Stomach (tissue), 4 donors: Measurements from ENCODE around the gene SRPRB.

Experiments
- POLR2A ChIP-seq, 4 donors: fragments of 450-650 bp; IDR thresholded peaks; one replicate each; pipeline ENCODE4 v1.6.1; 2016; ENCODE audit warnings: antibody characterized with exemption in 4 of 4, control low read depth in 2 of 4, mild to moderate bottlenecking in 1 of 4, moderate library complexity in 1 of 4
- POLR2AphosphoS5 ChIP-seq, 3 donors: sonication (generic); formaldehyde crosslinking; IDR thresholded peaks; one replicate each; pipeline ENCODE4 v1.6.1; 2016; ENCODE audit warnings: antibody characterized with exemption in 3 of 3
- TF ChIP-seq, protein P1 (sequence below), 7 experiments: fragments of 450-650 bp in 4 of 7; fragments of 200-600 bp in 3 of 7; sonication (generic) in 3 of 7; IDR thresholded peaks; one replicate each; pipeline ENCODE4 v1.5.1; 2016 to 2019; ENCODE audit warnings: antibody characterized with exemption in 7 of 7, control low read depth in 2 of 7, mild to moderate bottlenecking in 1 of 7

DNA sequence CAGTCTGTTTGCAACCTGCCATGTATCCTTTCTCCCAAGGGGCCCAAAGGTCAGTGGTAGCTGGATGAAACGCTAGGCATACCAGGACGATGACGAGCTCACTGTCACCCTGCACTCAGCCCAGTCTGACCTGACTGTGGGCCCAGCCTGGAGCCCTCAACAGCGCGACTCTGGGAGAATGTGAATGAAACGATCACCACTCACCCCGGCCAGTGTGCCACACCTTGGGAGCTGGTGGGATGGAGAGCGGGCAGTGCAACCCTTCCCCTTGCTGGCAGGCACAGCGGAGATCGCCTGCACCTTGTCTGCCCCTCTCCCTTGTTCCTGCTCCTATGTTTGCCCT lies 27.2 kb downstream of the SRPRB start:
- TF ChIP-seq, protein P1, sequence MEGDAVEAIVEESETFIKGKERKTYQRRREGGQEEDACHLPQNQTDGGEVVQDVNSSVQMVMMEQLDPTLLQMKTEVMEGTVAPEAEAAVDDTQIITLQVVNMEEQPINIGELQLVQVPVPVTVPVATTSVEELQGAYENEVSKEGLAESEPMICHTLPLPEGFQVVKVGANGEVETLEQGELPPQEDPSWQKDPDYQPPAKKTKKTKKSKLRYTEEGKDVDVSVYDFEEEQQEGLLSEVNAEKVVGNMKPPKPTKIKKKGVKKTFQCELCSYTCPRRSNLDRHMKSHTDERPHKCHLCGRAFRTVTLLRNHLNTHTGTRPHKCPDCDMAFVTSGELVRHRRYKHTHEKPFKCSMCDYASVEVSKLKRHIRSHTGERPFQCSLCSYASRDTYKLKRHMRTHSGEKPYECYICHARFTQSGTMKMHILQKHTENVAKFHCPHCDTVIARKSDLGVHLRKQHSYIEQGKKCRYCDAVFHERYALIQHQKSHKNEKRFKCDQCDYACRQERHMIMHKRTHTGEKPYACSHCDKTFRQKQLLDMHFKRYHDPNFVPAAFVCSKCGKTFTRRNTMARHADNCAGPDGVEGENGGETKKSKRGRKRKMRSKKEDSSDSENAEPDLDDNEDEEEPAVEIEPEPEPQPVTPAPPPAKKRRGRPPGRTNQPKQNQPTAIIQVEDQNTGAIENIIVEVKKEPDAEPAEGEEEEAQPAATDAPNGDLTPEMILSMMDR (IDR thresholded peaks at IDR 0.05) = no peak
- TF ChIP-seq POLR2A (IDR thresholded peaks at IDR 0.05) = no peak
- no peak for TF ChIP-seq POLR2AphosphoS5 (IDR thresholded peaks at IDR 0.05)
